Activated CD4-positive, alpha-beta T cell treated with anti-CD3 and anti-CD28 coated beads for 48 hours (primary cell): ENCODE results near the gene C10orf90.
"Not testable (repeated sequence)": the region's sequence is repeated elsewhere in the genome, so short reads cannot be mapped to it uniquely, and the experiment has no call there.

Source experiments
- DNase-seq: peaks from one replicate; pipeline ENCODE4 v3.0.0-alpha.2; 2020

The C10orf90 gene

DNA sequence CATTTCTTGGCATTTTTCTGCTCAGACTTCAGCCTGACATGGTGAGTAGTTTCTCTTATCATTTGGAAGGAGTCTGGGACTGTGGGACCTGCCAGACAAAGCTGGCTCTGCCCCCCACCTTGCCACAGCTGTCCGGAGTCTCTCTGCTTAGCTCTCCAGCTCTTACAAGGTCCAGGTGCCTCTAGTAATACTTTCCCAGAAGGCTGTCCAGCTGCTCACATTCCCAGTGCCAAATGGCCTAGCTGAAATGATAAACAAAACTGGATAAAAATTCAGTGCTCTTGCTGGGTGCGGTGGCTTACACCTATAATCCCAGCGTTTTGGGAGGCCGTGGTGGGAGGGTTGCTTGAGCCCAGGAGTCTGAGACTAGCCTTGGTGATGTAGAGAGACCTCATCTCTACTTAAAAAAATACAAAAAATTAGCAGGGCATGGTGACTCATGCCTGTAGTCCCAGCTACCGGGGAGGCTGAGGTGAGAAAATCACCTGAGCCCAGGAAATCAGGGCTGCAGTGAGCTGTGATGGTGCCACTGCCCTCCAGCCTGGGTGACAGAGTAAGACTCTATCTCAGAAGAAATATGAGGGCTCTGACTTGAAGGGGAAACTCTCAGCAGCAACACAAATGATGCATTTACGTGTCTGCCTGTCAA lies 86.8 kb downstream of the C10orf90 start:
- no peak for DNase-seq

DNA sequence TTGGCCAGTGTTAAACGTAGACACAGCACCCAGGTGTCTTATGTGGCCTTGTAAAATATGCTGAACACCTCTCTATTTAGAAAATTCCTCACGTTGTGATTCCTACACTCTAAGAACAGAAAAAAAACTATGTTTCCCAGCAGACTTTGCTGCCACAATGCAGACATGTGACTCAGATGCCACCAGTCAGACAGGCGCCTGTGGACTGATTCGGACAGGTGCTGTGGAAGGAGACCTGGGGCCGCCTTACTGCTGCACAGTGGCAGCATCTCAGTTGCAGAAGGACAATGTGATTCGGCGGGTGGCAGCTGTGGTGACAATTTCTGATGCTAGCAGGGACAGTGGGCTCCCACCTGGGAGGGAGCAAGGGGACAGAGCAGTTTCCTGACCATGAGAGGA lies 88.8 kb downstream of the C10orf90 start:
- no peak for DNase-seq

DNA sequence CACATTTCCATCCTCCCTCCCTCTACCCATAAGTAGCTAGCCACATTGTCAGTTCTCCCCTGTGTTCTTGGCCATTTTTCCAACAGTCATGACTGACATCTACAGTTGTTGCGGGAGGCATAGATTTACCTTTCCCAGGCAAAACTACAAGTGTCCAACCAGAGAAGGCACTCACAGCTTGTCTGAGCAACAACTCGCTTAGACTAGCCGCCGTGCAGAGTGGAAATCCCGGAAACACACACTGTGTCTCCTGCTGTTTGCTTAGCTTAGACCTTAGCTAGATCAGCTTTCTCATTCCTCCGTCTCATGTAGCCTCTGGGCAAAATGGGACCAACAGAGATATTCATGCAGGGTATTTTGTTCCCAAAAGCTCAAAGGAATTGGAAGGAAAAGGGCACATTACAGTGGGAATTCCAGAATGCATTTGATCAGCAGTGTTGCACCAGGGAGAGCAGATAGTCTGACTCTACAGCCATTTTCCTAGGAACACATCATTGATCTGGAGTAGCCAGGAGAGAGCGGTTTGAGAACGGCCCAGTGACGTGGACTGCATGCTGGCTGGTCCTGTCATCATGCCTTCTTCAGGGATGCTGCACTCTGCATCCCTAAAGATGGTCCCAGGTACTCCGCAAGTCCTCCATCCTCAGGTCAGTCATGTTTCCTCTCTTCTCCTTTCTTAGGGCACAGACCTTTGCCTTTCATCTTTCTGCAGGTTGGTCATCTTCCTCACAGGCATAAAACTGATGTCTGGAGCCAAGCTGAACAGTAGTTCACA lies 89.4 kb downstream of the C10orf90 start:
- DNase-seq, result no peak

DNA sequence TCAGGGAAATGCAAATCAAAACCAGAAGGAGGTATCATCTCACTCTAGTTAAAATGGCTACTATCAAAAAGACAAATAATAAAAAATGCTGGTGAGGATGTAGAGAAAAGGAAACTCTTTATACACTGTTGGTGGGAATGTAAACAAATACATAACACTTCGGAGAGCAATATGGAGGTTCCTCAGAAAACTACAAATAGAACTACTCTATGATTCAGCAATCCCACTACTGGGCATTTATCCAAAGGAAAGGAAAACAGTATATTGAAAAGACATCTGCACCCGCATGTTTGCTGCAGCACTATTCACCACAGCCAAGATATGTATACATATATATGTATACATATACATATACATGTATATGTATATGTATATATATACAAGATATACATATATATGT lies 94.2 kb downstream of the C10orf90 start:
- DNase-seq, result no peak

DNA sequence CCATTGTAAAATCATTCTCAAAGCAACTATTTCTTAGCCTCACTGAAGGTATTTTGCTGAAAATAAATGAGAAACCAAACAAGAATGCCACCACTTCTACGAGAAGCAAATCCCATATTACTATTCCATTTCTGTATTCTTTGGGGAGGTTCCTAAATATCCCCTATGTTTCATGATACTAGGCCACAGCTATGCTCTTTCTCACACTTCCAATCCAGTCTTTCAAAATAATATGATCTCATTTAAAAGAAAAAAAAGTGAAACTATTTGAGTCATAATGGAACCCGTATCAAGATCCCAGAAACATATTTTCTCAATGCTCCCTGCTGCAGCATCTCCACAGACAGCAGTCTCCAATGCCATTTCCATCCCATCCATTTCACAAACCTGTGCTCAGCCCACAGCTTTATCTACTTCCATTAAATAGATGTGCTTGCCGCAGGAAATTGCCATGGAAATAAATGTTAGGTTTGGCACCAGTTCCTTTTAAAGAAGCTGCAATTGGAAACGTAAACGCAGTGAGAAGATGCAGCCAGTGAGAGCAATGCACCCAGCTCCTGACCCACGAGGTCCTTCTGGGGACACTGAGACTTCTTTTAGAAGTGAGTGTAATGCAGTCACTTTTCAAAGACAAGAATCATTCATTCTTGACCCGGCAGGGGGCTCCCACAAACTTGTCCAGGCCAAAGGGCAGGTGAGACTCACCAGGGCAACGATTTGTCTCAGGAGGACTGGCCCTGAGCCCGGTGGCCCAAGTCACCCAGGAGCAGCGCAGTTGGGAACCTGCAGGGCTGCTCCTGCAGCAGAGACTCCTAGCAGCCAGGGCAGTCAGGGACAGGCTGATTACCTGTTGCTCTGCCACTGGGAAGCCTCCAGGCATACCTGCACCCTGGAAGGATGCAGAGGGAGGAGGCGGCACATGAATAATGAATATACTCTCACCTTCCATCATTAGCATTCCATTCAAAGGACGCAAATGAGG lies 99.6 kb downstream of the C10orf90 start:
- DNase-seq, result no peak

DNA sequence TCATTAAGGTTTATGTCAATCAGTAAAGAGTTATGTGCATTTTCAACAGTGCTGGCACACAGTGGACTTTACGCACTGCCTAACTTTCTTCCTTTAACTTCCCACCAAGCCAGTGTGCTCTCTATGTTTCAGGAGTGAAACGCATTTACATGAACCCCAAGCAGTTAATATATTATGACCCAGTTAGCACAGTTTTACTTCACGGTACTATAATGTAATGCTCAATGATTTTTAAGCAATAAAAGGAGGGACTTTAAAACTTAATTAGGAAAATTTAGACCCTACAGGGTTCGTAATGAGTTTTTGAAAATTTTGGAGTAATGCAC lies 100.3 kb downstream of the C10orf90 start:
- DNase-seq, result no peak

DNA sequence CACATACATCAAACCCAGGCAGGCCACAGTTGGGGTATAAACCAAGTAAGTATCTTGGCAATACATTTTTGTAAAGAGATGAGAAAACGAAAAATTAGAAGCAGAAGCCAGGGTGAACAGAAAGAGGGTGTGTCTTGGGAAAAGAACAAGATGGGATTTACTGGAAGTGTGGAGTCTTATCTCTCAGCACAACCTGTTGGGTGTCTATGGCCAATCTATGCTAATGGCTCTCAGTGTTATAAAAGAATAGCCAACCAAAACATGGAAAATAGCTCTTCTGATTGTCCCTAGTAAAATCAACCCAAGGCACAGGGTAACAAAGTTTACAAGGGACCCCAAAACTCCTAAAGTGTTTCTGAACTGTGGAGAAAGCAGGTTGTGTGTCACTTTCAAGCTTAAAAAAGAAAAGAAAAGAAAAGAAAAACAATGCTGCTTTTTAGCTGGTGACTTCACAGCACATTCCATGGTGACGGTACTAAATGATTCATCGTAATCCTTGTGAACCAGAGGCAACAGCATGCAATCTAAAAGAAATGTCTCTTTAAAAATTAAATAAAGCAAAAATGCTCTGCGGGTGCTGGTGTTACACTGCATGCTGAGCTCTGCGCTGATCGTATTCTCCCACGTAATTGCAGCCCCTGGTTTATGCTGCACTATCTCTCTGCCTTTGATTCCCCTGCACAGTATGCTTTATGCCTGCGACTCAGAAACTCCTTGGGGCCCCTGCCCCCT lies 100.8 kb downstream of the C10orf90 start:
- no peak for DNase-seq

DNA sequence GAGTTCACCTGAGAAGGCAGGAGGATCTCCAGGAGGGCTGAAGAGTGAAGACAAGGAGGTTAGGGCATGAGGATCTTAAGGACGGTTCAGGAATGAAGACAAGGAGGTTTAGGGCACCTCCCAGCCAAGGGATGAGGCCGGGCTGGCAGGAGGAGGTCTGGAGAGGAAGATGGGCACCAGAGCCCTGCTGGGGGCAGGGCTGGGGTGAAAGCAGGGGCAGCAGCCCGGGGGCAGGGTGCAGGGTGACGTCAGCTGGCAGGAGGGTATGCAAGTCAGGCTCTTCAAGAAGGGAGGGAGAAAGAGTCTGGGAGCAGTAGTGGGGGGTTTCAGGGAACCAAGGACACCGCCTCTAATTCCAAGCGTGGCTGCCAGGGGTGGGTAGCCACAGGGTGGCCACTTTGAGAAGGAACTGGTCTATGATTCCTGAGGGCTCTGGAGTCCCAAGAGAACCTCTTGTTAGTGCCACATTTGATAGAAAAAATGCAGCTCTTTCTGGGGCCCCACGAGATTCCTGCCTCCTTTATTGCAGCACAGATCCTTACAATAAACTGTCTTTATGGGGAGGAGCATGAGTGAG lies 101.6 kb downstream of the C10orf90 start:
- DNase-seq, result no peak

DNA sequence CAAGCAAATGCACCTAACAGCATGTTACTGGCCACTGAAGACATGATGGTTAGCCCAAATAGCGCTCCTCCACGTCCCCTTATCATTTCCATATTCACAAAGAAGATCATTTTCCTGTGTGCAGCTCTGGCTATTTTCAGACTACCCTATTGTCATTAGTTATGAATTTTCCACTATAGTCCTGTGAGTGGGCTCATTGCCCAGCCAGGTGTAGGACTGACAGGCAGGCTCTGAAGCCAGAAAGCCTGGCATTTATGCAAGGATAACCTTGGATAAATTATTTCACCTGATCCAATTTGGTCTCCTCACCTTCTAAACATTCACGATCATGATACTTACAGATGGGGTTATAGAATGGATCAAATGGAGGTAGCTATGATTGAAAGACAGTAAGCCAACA lies 104.6 kb downstream of the C10orf90 start:
- no peak for DNase-seq

DNA sequence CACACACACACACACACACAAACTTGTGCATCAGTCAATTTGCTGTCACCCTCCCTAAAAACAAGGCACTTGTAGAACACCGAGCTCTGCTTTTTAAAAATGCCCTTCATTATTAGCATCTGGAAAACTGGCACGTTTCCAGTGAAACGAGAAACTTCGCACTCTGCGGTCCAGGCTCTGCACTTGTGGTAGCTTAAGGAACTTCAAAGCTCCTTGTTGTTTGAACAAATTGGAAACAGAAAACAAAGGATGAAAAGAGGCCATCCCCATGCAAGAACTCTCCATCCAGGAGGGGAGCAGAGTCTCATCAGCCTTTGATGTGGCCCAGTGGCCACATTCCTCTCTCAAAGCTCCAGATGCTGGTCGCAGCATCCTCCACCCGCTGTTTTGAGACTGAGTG lies 105.1 kb downstream of the C10orf90 start:
- DNase-seq, result no peak

DNA sequence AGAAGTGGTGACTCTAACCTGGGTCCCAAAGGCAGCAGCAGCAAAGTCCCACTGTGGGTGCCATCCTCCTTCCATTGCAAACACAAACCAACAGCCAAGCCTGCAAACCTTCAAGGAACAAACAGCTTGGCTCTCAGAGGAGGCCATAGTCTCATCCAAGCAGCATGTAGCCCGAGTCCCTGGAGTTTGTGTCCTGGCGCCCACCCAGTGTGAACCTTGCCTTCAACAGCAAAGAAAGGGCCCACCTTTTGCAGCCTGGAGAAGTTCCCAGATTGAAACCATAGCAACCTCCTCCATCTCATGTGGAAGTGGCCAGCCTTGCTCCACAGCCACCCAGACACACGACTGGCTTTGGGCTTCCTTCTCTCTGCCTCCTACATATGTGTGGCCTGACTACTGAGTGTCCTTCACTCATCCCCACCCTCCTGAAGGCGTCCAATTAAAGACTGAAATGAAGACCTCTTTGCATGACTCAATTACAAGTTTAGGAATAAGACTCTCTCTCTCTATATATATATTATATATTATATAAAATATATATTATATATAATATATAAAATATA lies 106.1 kb downstream of the C10orf90 start:
- DNase-seq, result no peak

DNA sequence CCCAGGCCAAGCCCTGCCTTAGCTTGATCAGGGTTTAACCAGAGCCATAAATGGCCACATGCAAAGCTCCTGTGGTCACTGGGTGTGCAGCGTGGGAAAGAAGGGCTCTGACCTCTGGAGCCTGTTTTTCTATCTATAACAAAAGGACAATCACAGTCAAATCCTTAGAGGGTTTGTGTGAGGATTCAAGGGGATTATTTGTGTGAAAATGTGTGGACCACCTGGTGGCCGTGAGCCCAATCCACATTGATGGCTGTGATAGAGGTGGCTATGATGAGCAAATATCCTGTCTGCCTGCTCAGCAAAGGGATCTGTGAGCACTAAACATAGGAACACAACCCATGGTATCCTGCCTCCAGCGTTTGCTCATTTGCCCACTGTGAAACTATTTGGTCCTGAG lies 107.1 kb downstream of the C10orf90 start:
- no peak for DNase-seq

DNA sequence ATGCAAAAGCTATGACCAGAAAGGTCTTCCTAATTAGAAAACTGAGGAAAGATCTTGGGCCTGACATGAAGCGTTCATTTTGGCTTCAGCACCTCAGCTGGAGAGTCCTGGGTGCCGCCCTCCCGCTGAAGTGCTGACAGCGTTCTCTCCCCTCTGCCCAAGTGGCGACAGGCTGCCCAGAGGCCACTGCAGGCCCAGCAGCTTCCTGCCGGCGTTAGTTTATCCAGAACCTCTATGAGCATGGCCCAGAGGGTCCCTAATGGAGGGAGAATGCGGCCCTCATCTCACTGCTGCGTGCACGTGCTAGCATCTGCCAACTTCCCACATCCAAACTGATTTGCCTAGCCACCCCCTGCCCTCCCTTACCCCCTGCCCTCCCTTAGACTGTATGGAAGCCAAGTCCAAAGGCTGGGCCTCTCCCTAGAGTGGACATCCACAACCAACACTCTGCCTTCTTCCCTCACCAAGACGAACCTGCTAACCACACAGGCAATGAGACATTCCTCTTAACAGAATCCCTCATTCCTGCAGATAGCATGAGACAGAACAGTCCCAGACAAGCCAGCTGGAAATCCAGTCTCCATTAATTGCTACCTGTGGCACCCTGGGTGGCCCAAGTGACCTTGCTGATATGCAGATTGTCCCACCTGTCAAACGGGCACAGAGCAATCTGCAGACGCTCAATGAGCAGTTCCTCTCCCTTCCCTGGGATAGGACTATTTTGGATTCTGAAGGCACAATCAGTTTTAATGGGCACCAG lies 108.4 kb downstream of the C10orf90 start:
- DNase-seq, result no peak

DNA sequence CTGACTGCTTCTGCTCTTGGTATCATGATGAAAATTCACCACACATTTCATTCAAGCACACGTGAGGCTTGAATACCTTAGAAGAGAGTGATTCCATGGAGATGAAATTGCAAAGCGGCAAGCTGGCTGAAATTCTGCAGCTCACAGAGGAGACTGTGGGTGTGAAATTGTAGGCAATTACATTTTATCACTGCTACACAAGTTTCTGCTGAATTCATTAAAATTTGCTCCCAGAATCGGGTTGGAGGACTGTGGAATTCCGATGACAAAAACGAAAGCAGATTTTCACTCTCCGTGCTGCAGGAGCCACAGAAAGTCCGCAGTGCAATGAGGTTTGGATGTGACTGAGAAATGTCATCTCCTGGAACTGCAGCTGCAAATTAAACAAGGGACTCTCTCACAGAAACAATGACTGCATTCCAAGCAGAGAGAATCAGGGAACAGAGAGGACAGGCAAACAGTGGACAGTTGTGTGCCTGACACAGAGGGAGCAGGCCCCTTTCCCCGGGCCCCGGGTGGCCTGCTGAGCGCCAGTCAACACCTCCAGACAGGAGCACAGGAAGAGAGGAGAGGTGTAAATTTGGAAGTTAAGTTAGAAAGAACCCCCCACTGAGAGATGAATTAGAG lies 109.1 kb downstream of the C10orf90 start:
- DNase-seq, result no peak

DNA sequence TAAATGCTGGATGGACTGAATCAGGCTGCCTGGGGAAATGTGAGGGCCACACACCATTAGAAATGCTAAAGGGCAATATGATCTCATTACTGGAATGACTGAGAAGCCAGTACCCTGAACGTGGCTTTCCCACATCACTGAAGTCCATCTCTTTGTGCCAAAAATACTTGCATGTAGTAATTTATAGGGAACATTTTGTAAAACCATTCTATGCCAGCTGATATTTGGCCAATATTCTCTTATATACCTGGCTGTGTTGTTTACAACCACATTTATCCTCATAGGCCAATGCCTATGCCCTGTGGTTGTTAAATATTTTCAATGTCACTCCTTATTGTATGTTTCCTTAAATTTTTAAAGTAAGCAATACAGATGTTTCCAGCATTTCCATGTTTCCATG lies 111.6 kb downstream of the C10orf90 start:
- no peak for DNase-seq

DNA sequence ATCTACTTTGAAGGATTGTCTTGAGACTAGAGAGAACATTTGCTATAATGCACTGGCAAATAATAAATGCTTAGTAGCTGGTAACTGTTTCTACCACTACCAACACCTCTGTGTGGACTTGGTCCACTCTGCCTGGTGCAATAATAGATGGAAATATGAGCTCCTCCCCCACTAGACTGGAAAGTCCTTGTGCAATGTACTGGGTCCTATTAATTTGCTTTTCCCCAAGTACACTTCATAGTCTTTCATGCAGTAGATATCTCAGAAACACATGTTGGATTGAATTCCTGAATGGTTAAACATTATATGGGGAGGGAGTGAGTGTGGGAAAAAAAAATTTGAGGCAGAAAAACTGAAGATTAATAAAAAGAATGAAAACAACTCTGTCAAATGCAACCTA lies 119.3 kb downstream of the C10orf90 start:
- no peak for DNase-seq

DNA sequence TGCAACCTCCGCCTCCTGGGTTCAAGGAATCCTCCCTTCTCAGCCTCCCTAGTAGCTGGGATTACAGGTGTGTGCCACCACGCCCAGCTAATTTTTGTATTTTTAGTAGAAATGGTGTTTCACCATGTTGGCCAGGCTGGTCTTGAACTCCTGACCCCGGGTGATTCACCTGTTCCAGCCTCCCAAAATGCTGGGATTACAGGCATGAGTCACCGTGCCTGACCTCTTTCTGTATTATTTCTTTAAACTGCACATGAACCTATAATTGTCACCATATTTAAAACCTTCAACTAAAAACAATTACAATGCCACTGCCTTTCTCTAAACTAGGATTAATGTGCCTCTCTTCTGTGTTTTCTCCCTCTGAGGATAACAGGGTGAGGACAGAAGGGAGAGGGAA lies 119.9 kb downstream of the C10orf90 start:
- DNase-seq, result not testable (repeated sequence)

DNA sequence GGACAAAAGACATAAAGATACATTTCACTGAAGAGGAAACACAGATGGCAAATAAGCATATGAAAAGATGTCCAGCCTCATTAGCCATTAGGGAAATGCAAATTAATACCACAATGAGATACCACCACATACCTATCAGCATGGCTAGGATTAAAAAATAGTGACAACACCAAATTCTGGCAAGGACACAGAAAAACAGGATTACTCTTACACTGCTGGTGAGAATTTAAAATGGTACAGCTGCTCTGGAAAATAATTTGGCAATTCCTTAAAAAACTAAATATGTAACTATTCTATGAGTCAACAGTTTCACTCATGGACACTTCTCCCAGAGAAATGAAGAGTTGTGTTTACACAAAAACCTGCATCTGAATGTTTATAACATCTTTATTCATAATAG lies 121.1 kb downstream of the C10orf90 start:
- no peak for DNase-seq

DNA sequence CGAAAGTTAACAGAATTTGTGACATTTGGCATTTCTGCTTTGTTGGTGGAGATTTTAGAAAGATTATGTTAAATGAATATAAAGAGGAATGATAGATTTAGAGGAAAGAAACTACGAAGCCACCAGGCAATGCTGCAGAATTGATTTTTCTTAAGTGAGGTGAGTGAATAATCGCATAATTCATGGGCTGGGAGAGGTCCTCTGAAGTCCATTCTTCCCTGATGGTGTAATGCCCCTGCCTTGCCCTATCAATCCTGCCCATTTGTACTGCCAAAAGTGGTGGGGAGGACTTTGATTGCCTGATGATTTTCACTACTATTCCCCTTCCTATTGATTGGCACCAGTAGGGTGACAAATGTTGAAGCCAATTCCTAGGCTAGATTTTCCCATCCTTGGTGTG lies 125.9 kb downstream of the C10orf90 start:
- no peak for DNase-seq

DNA sequence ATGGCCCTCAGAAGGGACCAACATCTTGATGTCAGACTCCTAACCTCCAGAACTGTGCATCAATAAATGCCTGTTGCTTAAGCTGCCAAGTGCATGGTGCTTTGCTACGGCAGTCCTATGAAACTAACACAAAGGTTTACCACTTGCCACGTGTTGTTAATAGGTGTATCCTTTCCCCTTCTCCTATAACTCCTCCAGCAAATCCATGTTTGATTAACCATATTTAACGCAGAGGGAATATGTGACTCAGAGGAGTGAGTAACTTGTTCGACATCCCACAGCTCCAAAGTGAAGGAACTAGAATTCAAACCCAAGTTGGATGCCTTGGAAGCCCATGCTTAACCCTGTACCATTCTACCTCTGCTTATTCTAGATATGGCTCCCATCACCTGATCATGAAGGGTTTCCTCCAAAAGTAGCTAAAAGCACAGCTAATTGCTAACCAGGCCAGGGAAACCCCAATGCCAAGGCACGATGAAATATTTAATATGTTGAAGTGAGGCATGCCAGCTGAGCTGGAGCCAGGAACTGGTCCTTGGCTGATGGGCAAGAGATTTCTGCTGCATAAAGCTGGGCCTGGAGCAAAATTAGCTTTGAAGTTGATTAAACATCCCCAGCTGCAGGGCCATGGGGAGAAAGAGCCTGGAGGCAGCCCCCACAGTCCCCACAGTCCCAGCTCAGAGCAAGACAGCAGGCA lies 131.9 kb downstream of the C10orf90 start:
- no peak for DNase-seq
